Measurements from ENCODE around the gene TESK1.

TESK1 gene

DNA sequence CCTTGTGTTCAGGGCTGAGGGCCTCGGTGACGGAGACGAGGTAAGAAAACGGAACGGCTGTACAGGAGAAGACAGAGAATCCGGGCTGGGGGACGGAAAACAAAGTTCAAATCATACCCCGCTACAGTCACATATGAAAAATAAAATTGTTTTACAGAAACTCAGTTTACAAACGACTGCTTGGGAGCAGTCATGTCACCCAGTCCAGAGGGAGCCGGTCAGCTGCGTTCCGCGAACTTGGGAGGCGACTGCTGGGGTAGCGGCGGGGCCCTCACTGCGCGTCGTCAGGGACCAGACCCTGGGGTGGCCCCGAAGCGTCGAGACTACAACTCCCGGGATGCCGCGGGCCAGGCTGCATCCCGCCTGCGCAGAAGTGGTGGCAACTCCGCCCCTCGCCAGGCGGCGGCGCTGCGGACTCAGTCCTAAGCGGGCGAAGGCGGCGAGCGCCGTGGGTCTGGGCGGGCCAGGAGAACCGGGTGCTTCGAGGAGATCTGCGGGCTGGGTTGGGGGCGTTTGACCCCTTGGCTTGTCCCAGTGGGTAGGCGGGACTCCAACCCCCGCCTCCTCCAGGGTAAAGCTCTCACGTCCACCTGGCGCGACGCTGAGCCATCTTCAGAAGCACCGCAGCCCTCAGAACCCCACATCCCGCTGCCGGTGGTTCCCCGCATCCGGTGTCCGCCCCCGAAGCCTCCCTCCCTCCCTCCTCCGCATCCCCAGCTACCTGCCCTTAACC, 41.6 kb downstream of the TESK1 start:
- peak; percentile 64 to 66 for DNase-seq (ENCODE audit: low read depth in 2 of 2)

DNA sequence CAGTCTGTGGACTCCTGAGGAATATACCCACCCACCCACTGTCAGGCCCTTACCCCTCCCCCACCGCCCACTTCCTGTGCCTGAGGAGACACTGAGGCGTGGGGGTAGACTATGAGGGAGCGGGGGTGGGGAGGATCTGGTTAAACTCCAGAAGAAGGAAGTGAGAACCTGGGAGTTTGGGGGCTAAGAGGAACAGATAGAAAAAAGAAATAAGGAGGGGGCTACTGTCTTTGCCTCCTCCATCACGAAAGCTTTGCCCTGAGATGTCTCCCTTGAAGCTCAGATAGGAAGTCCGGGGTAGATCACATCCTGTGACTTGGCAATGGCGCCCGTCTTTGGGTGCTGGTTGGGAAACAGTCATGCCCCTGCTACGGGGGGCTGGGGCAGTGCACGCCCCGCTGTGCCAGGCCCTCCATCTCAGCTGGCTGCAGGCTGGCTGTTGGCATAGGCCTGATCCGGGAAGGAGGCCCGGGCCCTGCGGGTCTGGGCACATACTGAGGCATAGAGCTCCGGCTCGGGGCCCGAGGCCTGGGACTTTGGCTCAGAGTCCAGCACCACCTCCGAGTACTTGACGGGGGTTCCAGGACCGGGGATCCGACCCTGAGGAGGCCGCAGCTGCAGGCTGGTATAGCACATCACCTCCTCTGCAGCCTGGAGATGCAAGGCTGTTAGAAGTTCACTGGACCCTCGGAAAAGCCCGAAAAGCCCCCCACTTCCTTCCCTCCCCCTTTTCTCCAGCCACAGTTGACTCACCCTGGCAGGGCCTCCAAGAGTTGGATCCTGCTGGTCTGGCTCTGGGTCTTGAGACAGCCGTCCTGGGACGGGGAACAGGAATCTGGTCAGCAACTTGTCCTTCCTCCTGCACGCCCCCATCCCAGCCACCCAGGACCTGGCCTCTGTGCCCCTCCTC, 44.6 kb downstream of the TESK1 start:
- DNase-seq (ENCODE audit: low read depth in 2 of 2): no peak

DNA sequence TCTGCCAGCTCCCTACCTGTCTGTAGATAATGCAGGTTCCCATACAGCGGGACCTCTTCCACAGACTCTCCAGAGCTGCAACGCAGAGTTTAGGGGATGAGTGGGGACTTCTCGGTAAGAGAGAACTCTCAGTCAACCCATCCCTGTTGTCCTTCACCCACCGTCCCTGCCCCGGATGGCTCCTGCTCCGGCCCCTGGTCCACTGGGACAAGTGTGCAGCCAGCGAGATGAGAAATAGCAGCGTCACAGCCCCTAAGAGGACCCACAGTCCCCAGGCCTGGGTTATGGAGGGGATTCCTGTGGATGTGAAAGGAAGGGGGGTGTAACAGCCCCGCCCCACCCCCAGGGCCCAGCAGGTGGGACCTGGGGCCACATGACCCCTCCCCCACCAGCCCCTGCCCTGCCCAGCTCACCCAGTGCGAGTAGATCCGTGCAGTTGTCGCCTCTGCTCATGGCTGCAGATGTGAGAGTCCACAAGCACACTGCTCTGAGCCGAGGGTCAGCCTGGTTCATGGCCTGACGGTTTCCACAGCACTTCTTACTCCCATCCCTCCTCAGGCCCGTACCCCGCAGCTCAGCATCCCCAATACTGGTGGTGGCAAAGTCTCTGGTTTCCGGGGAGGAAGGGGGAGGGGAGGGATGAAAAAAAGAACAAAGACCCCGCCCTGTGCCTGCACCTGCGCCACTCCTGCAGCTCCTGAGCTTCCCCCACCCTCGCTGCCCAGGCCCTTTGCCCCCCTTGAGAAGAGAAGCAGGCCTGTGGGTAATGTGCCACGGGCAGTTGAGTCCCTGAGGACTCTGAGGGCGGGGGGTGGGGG, 45.5 kb downstream of the TESK1 start, which contains the start of gene SIT1:
TSS of gene SIT1 (minus strand) at position 591 of the 818 bp plus-strand sequence. CDS start at position 513, 78 bp downstream.
- DNase-seq (ENCODE audit: low read depth in 2 of 2): no peak

DNA sequence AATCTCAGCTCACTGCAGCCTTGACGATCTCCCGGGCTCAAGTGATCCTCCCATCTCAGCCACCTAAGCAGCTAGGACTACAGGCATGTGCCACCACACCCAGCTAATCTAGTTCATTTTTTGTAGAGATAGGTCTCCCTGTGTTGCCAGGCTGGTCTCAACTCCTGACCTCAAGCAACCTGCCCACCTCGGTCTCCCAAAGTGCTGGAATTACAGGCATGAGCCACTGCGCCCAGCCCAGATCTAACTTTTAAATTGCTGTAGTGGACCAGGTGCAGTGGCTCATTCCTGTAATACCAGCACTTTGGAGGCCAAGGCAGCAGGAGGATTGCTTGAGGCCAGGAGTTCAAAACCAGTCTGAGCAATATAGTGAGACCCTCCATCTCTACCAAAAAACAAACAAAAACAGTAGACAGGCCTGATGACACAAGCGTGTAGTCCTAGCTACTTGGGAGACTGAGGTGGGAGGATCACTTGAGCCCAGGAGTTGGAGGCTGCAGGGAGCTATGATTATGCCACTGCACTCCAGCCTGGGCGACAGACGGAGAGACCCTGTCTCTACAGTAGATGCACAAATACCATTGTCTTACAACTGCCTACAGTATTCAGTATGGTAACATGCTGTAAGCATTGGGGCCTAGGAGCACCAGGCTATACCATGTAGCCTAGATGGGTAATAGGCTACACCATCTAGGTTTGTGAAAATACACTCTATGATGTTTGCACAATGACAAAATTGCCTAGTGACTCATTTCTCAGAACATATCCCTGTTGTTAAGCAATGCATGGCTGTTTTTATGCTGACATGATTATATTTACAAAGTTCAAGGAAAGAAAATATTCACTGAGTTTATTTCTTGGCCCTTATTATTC, 47.1 kb downstream of the TESK1 start:
- no peak for DNase-seq (ENCODE audit: low read depth in 2 of 2)

DNA sequence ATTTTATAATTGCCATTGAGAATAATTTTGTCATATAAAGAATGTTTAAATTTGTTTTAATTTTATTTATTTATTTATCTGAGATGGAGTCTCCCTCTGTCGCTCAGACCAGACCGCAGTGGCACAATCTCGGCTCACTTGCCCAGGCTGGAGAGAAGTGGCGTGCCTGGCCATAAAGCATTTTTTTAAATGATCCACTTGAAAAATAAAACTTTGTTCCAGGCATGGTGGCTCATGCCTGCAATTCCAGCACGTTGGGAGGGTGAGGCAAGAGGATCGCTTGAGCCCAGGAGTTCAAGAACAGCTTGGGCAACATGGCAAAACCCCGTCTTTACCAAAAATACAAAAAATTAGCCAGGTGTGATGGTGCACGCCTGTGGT, 47.8 kb downstream of the TESK1 start:
- no peak for DNase-seq (ENCODE audit: low read depth in 2 of 2)

DNA sequence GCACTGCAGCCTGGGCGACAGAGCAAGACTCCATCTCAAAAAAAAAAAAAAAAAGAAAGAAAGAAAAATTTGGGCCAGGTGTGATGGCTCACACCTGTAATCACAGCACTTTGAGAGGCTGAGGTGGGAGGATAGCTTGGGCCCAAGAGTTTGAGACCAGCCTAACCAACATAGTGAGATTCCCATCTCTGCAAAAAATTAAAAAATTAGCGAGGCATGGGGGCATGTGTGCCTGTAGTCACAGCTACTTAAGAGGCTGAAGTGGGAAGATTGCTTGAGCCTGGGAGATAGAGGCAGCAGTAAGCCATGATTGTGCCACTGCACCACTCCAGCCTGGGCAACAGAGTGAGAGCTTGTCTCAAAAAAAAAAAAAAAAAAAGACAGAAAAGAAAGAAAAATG, 48.5 kb downstream of the TESK1 start:
- DNase-seq (ENCODE audit: low read depth in 2 of 2): no peak

DNA sequence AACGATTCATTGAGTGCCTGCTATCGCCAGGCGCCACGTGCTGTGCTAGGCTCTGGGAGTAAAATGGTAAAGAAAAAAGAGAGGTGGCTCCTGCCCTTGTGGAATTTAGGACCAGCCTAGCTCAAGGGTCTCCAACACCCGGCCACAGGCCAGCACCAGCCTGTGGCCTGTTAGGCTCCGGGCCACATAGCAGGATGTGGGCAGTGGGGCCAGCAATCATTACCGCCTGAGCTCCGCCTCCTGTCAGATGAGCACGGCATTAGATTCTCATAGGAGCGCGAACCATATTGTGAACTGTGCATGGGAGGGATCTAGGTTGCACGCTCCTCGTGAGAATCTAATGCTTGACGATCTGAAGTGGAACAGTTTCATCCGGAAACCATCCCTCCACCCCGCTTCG, 51.3 kb downstream of the TESK1 start:
- DNase-seq (ENCODE audit: low read depth in 2 of 2): no peak

DNA sequence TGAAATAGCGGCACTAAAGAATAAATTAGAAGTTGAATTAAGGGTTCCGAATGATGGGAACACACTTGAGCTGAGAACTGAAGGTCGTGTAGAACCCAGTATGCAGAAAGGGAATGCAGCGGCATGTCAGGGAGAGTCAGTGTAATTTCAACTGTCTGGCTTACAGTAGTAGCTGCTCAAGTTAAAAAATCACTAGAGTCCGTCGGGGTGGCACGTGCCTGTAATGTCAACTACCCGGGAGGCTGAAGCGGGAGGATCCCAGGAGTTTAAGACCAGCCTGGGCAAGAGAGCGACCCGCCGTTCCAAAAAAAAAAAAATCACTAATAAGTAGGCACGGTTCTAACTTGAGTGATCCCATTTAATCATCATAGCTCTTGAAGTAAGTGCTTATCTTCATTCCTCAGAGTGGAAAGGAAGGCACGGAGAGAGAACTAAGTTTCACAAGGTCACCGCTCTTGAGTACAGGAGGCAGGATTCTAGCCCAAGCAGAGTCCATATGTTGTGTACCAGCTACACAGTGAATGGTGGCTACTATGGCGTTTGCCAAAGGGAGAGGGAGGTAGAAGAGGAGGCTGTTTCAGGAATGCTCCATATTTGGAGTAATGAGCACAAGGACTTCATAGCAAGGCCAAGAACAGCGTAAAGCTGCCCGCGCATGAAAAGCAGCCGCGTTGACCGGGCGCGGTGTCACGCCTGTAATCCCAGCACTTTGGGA, 51.9 kb downstream of the TESK1 start:
- no peak for DNase-seq (ENCODE audit: low read depth in 2 of 2)

DNA sequence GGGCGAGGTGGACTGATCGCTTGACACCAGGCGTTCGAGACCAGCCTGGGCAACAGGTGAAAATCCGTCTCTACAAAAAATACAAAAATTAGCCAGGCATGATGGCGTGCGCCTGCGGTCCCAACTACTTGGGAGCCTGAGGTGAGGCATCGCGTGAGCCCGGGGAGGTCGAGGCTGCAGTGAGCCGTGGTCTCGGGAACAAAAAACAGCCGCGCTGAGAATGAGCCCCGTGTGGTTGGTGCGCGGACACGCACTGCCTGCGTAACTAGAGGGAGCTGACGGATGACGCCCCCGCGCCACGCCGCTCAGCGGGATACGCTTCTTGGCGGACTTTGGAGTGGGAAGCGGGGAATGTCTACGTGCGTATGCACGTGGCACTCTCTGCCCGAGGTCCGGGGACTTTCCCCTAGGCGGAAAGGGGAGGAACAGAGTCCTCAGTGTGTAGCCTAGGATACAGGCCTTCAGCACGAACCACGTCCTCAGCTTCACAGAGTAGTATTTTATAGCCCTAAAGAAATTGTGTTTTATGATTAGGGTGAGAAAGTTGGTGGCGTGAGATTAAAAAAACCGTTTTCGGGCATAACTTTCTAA, 52.6 kb downstream of the TESK1 start, which contains the start of gene RMRP:
TSS of gene RMRP (minus strand) at position 474 of the 591 bp plus-strand sequence.
- DNase-seq (ENCODE audit: low read depth in 2 of 2): peak; percentile 99

DNA sequence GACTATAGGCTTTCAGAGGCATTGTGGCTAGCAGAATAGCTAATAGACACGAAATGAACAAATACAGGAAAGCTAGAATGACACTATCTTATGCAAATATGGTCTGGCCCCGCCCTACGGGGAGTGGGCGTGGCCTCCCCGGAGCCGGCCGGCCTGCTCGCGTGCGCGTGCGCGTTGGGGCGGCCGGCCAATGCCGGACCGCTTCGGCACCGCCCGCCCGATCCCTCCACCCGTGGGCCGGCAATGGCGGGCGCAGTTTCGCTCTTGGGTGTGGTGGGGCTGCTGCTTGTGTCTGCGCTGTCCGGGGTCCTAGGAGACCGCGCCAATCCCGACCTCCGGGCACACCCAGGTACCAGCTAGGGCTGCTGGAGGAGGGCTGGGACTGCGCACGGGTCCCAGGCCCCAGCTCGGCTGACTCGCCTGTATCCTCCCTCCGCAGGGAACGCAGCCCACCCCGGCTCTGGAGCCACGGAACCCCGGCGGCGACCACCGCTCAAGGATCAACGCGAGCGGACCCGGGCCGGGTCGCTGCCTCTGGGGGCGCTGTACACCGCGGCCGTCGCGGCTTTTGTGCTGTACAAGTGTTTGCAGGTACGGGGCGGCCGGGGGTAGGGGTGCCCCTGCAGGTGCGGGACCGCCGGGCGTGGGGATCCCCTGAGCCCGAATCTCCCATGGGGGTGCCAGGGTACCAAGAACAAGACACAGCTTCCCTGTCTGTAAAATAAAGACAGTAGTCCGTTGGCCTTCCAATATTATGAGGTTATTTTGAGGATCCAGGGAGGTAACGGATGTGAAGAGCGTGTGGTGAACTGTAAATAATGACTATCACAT, 53.3 kb downstream of the TESK1 start, which contains the start of gene CCDC107:
TSS of gene CCDC107 (plus strand) at position 156 of the 831 bp plus-strand sequence. CDS start at position 244, 88 bp downstream.
- DNase-seq (ENCODE audit: low read depth in 2 of 2): peak in 1 of 2 experiments; percentile 60

DNA sequence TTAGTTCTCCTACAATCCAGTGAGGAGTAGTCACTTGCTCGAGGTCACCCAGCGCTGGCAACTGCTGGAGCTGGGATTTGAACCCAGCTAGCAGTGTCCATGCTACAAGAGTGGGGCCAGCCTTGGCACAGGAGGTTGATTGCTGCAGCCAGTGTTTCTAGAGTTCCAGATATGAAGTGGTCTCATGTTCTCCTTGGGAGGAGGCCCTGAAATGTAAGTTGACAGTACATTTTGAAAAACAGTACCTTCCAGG, 53.8 kb downstream of the TESK1 start:
- no peak for DNase-seq (ENCODE audit: low read depth in 2 of 2)

DNA sequence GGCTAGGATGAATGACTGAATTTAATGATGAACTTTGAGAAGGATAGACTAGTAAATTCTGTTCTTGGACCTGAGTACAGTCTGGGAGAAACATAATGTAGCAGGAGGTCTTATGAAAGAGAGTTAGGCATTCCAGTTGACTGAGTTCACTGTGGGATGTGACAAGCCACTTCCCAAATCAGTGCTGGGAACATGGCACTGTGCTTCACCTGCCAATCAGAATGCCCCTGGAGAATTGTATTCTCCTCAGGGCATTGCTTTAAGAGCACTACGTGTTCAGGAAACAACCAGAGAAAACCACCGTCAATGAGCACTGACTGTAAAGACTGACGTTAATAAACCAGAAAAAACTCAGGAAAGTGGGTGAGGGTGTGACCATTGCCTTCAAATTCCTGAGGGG, 54.3 kb downstream of the TESK1 start:
- no peak for DNase-seq (ENCODE audit: low read depth in 2 of 2)
